GM18858 (cell line): ENCODE results near the gene RNF181.
"Not testable (repeated sequence)": the region's sequence is repeated elsewhere in the genome, so short reads cannot be mapped to it uniquely, and the experiment has no call there.

Source experiments
- ATAC-seq: cut with Tn5 transposase; IDR thresholded peaks from one replicate; pipeline ENCODE4 v1.9.1; 2021; ENCODE audit not compliant: unreplicated experiment

The RNF181 gene

GRCh38 chr2:85577063-85577385, 18.5 kb upstream of the RNF181 start:
- ATAC-seq: no peak

- ATAC-seq: peak; percentile 48
These were observed 17.9 kb upstream of the RNF181 start, which contains the start of gene VAMP8 for GRCh38 chr2:85577386-85578242. TSS of gene VAMP8 (plus strand) at chr2:85577586. CDS start at chr2:85577647, 61 bp downstream.

- no peak for ATAC-seq
These were observed 17.0 kb upstream of the RNF181 start for GRCh38 chr2:85578243-85579180.

- no peak for ATAC-seq
These were observed 16.1 kb upstream of the RNF181 start for GRCh38 chr2:85579266-85579935.

- no peak for ATAC-seq
These were observed 15.3 kb upstream of the RNF181 start for GRCh38 chr2:85580206-85580605.

- no peak for ATAC-seq
These were observed 13.1 kb upstream of the RNF181 start for GRCh38 chr2:85582492-85582891.

- ATAC-seq: no peak
These were observed 11.7 kb upstream of the RNF181 start for GRCh38 chr2:85583667-85584353.

GRCh38 chr2:85584354-85584856, 11.1 kb upstream of the RNF181 start, which contains the start of gene VAMP5:
TSS of gene VAMP5 (plus strand) at chr2:85584431. CDS start at chr2:85584491, 60 bp downstream.
- no peak for ATAC-seq

GRCh38 chr2:85584857-85585780, 10.4 kb upstream of the RNF181 start:
- peak; percentile 40 for ATAC-seq

- ATAC-seq: no peak
These were observed 9.8 kb upstream of the RNF181 start for GRCh38 chr2:85585781-85586105.

- no peak for ATAC-seq
These were observed 7.3 kb upstream of the RNF181 start for GRCh38 chr2:85588236-85588635.

GRCh38 chr2:85588645-85589044, 6.9 kb upstream of the RNF181 start:
- no peak for ATAC-seq

GRCh38 chr2:85589181-85589580, 6.4 kb upstream of the RNF181 start:
- no peak for ATAC-seq

GRCh38 chr2:85589982-85590791, 5.4 kb upstream of the RNF181 start:
- ATAC-seq: no peak

GRCh38 chr2:85590950-85591349, 4.6 kb upstream of the RNF181 start:
- no peak for ATAC-seq

GRCh38 chr2:85591563-85591962, 4.0 kb upstream of the RNF181 start:
- ATAC-seq: no peak

GRCh38 chr2:85592299-85592698, 3.2 kb upstream of the RNF181 start:
- not testable (repeated sequence) for ATAC-seq

GRCh38 chr2:85593023-85593422, 2.5 kb upstream of the RNF181 start:
- no peak for ATAC-seq
